ENCODE data around the gene VPS13C. TPM values are rescaled to one million over a fixed set of nuclear protein-coding genes. Genes with fewer than 3 reads are reported as not detected.

Gene VPS13C
- total RNA-seq, 1 experiment from 2014 or later, result 20.9 TPM

DNA sequence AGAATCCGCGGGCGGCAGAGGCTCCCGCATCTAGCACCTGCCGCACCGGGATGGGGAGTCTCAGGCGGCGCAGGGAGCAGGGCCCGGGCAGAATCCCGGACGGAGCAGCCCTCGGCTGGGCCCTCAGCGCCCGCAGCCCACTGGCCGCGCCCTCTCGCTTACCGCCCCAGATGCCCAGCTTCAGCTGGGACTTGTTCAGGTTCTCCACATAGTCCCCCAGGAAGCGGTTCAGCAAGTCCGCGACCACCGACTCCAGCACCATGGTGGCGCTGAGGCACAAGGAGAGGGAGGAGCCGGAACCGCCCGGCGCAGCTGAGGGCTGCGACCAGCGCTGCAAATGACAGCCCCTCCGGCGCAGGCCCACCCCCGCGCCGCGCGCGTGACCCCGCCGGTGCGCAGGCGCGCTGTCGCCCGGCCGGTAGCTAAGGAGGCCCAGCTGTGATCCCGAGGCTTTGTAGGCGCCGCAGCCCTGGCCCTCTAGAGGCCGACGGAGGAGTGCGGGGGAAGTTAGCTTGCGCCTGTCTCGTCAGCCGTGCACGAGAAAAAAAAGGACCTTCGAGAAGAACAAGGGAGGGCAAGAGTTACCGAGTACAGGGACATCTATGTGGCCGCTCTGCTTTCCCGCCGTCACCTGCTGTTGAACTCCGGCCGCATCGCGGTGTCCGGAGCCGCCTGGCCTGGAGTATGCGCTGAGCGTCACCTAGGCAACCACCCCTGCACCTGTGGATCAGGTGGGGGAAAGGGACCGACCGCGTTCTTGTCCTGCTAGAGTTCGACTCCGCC, at the start of gene VPS13C (continued):
- TF ChIP-seq CDX4 (CRISPR knock-in tag; IDR thresholded peaks at IDR 0.05; ENCODE audit: borderline replicate concordance) (no peak), ZNF317 (CRISPR knock-in tag; IDR thresholded peaks at IDR 0.05; ENCODE audit: borderline replicate concordance, low read depth) (no peak), SP1 (CRISPR knock-in tag; conservative IDR thresholded peaks at IDR 0.05) (peak; percentile 40), ZNF416 (CRISPR knock-in tag; IDR thresholded peaks at IDR 0.05) (no peak), GABPB1 (CRISPR knock-in tag; IDR thresholded peaks at IDR 0.05) (no peak; the same call in 1 of the 2 replicates), CBFB (CRISPR knock-in tag; IDR thresholded peaks at IDR 0.05; ENCODE audit: low read depth) (peak; percentile 74; the same call in 1 of the 2 replicates), MLX (CRISPR knock-in tag; IDR thresholded peaks at IDR 0.05) (no peak), MXD4 (CRISPR knock-in tag; IDR thresholded peaks at IDR 0.05; ENCODE audit: borderline replicate concordance) (no peak), PRDM15 (CRISPR knock-in tag; IDR thresholded peaks at IDR 0.05) (peak; percentile 25), IRF2 (CRISPR knock-in tag; IDR thresholded peaks at IDR 0.05; ENCODE audit: borderline replicate concordance, low read depth) (no peak), PREB (CRISPR knock-in tag; IDR thresholded peaks at IDR 0.05; ENCODE audit: borderline replicate concordance) (no peak), ZBTB21 (CRISPR knock-in tag; IDR thresholded peaks at IDR 0.05; ENCODE audit: borderline replicate concordance) (0 out of 2 replicates have a peak, but pooled peaks have one; percentile 15), ZNF396 (CRISPR knock-in tag; IDR thresholded peaks at IDR 0.05; ENCODE audit: borderline replicate concordance) (no peak), EMX1 (CRISPR knock-in tag; IDR thresholded peaks at IDR 0.05) (no peak), SMAD4 (CRISPR knock-in tag; IDR thresholded peaks at IDR 0.05) (no peak)
- TF ChIP-seq, protein P1, sequence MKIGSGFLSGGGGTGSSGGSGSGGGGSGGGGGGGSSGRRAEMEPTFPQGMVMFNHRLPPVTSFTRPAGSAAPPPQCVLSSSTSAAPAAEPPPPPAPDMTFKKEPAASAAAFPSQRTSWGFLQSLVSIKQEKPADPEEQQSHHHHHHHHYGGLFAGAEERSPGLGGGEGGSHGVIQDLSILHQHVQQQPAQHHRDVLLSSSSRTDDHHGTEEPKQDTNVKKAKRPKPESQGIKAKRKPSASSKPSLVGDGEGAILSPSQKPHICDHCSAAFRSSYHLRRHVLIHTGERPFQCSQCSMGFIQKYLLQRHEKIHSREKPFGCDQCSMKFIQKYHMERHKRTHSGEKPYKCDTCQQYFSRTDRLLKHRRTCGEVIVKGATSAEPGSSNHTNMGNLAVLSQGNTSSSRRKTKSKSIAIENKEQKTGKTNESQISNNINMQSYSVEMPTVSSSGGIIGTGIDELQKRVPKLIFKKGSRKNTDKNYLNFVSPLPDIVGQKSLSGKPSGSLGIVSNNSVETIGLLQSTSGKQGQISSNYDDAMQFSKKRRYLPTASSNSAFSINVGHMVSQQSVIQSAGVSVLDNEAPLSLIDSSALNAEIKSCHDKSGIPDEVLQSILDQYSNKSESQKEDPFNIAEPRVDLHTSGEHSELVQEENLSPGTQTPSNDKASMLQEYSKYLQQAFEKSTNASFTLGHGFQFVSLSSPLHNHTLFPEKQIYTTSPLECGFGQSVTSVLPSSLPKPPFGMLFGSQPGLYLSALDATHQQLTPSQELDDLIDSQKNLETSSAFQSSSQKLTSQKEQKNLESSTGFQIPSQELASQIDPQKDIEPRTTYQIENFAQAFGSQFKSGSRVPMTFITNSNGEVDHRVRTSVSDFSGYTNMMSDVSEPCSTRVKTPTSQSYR (CRISPR knock-in tag; IDR thresholded peaks at IDR 0.05), result no peak
- TF ChIP-seq, protein P2, sequence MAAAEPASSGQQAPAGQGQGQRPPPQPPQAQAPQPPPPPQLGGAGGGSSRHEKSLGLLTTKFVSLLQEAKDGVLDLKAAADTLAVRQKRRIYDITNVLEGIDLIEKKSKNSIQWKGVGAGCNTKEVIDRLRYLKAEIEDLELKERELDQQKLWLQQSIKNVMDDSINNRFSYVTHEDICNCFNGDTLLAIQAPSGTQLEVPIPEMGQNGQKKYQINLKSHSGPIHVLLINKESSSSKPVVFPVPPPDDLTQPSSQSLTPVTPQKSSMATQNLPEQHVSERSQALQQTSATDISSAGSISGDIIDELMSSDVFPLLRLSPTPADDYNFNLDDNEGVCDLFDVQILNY (CRISPR knock-in tag; IDR thresholded peaks at IDR 0.05), result peak; percentile 42; the same call in 1 of the 2 replicates
- TF ChIP-seq, protein P3, sequence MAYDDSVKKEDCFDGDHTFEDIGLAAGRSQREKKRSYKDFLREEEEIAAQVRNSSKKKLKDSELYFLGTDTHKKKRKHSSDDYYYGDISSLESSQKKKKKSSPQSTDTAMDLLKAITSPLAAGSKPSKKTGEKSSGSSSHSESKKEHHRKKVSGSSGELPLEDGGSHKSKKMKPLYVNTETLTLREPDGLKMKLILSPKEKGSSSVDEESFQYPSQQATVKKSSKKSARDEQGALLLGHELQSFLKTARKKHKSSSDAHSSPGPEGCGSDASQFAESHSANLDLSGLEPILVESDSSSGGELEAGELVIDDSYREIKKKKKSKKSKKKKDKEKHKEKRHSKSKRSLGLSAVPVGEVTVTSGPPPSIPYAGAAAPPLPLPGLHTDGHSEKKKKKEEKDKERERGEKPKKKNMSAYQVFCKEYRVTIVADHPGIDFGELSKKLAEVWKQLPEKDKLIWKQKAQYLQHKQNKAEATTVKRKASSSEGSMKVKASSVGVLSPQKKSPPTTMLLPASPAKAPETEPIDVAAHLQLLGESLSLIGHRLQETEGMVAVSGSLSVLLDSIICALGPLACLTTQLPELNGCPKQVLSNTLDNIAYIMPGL (CRISPR knock-in tag; IDR thresholded peaks at IDR 0.05), result peak; percentile 91; the same call in 1 of the 2 replicates

All from WTC11 (cell line).